Right cardiac atrium (tissue), 5 donors: ENCODE results near the gene VAPA. TPM values are rescaled to one million over a fixed set of nuclear protein-coding genes. Genes with fewer than 3 reads are reported as not detected.
"Not testable (repeated sequence)": the region's sequence is repeated elsewhere in the genome, so short reads cannot be mapped to it uniquely, and the experiment has no call there.

Experiments
- ATAC-seq, 2 donors: fragments of 200-7000 bp; cut with Tn5 transposase; one replicate each; pipeline versions ENCODE4 v1.8.0 to v1.9.1; 2020; ENCODE audit warnings: moderate library complexity in 2 of 2, mild to moderate bottlenecking in 1 of 2
- DNase-seq, 3 donors: peaks; one replicate each; pipeline ENCODE4 v3.0.0-alpha.2; 2020
- H3K27ac ChIP-seq: one replicate; pipeline ENCODE4 v1.5.1; 2013; ENCODE audit warnings: mild to moderate bottlenecking, low read length, control low read depth, moderate library complexity
- H3K27me3 ChIP-seq: one replicate; pipeline ENCODE4 v1.6.1; 2013; ENCODE audit not compliant: control insufficient read depth, insufficient read depth
- H3K4me1 ChIP-seq: one replicate; pipeline ENCODE4 v1.6.1; 2013; ENCODE audit warnings: low read length; ENCODE audit not compliant: control insufficient read depth, insufficient read depth
- H3K4me3 ChIP-seq: one replicate; pipeline ENCODE4 v1.5.1; 2013; ENCODE audit warnings: low read length, control low read depth
- H3K9me3 ChIP-seq: one replicate; pipeline ENCODE4 v1.6.1; 2013; ENCODE audit warnings: low read length; ENCODE audit not compliant: control insufficient read depth
- WGBS: extraction: QIAGEN DNeasy Blood & Tissue Kit; methylation state at CpG from one replicate; pipeline ENCODE4 v1.1.7; 2013; 5-methylcytosine and 5-hydroxymethylcytosine counted together
- intact Hi-C, 4 donors: fragments of 100-400 bp; cut with DNase I; formaldehyde crosslinking; loops; one replicate each; pipeline versions ENCODE4 v1.11.0 to v1.14.0; 2022 to 2023
- polyA plus RNA-seq: library from polyadenylated mRNA; stranded (reverse); fragments of 200-250 nt; gene quantifications from one replicate; pipeline ENCODE4 v1.2.3, GENCODE V29; 2013
- total RNA-seq, 4 donors: library from RNA; stranded (reverse); fragmentation: NEBNext Ultra II Directional; extraction: Animal tissue kit (Norgen Biotek cat#: 25700); gene quantifications; one replicate each; pipeline ENCODE4 v1.2.1, GENCODE V29; 2021
- donor health status: healthy with polysubstance abuse.
- donor health status: DM: no; HTN: yes; CAD: no.
- donor health status: DM: no; HTN: no; CAD: no.
- donor health status: DM: no; HTN: yes; CAD: no; lungs with severe emphysema.
- donor health status: DM: yes; HTN: yes; CAD: no.

VAPA gene
- total and polyA plus RNA-seq, 5 donors: 172 to 206 (median 202) TPM

DNA sequence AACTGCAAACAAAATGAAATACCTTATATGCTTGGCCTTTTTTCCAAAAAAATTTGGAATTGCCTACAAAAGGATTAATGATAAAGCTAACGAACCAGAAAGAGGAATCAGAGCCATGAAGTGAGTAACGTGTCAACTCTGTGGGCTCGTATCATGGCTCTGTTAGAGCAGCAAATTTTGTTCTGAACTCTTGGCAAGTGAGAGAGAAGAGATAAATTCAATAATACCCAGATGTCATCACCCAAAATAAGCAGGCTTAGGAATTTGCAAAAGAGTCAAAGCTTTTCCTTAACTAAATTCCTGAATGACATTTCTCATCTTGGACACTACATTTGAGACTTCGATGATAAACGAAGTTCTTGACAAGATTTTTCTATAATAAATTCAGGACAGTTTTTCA is 23.6 kb upstream of the VAPA start:
- H3K27ac ChIP-seq: no peak overlapping the region
- no peak overlapping the region for H3K4me3 ChIP-seq
- intact Hi-C loops: no loop called here
- DNase-seq (no peak), ATAC-seq (no peak)
- H3K27me3 ChIP-seq: no peaks in the 10 kb centered on the region
- no peaks in the 10 kb centered on the region for H3K9me3 ChIP-seq
- H3K4me1 ChIP-seq: no peaks in the 10 kb centered on the region
- 49% methylated on average over 5 of the region's 5 CpGs for WGBS

DNA sequence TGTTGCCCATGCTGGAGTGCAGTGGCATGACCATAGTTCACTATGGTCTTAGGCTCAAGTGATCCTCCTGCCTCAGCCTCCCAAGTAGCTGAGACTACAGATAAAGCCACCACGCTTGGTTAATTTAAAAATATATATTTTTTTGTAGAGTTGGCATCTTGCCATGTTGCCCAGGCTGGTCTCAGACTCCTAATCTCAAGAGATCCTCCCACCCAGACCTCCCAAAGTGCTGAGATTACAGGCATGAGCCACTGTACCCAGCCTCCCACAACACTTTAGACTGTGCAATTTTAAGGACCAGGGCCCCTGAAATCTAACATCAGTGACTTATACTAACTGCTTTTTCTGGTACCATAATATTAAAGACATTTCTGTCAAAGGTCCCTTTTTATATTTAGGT is 22.9 kb upstream of the VAPA start:
- H3K27ac ChIP-seq: no peak overlapping the region
- no peak overlapping the region for H3K4me3 ChIP-seq
- no peak for ATAC-seq
- no peaks in the 10 kb centered on the region for H3K27me3 ChIP-seq
- no peaks in the 10 kb centered on the region for H3K4me1 ChIP-seq
- no peaks in the 10 kb centered on the region for H3K9me3 ChIP-seq
- intact Hi-C loops: no loop called here
- no peak for DNase-seq
- WGBS: 65% methylated on average over 1 of the region's 1 CpG

DNA sequence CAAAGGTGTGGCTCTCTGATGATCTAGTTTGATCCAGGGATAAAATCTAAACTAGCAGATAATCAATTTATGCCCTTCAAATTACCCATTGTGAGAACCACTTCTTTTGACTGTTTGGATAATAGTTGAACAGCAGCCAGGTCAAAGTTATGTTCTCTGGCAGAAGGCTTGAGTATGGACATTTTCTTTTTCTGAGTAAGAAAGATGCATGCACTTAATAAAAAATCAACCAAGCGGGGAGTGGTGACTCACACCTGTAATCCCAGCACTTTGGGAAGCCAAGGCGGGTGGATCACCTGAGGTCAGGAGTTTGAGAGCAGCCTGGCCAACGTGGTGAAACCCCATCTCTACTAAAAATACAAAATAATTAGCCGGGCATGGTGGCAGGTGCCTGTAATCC is 22.3 kb upstream of the VAPA start:
- H3K4me3 ChIP-seq, DNase-seq, H3K9me3 ChIP-seq, H3K27me3 ChIP-seq, H3K27ac ChIP-seq, intact Hi-C loops, ATAC-seq, H3K4me1 ChIP-seq: not testable (repeated sequence)
- 86% methylated on average over 4 of the region's 4 CpGs for WGBS

DNA sequence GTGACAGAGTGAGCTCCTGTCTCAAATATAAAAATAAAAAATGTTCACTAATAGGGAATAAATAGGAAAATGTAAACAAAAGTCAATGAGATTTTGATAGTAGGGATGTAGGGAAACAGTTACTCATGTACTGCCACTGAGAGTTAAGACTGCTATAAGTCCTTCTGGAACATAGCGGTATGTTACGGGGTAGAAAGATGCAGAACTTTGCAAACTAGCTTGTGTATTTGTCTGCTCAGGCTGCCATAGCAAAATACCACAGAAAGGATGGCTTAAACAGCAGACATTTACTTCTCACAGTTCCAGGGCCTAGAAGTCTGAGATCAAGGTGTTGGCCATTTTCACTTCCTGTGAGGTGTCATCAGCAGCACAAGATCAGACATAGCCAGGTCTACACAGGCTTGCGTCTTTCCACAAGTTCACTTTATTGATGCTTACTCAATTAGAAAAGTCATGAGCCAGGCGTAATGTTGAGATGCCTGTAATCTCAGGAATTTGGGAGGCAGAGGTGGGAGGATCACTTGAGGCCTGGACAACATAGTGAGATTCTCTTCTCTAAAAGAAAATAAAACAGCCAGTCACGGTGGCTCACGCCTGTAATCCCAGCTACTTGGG is 19.3 kb upstream of the VAPA start:
- intact Hi-C loops: no loop called here

DNA sequence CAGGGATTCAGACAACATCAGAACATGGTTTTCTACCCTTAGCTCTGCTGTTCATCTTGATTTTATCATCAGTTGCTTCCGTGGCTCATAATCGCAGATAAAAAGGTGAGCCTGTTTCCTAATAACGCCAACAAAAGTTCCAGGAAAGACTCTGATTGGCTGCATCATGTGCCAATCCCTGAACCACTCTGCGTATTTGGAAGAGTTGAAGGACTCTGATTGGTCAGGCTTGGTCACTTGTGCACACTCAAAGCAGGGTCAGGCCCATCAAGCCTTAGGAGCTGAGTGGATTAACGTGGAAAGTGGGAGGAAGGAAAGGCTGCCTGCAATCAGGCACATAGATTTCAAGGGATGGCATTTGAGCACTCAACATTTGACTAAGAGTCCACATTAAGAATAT is 16.7 kb upstream of the VAPA start:
- no peak for ATAC-seq
- DNase-seq: no peak
- intact Hi-C loops: no loop called here
- WGBS: 97% methylated on average over 5 of the region's 5 CpGs
- no peaks in the 10 kb centered on the region for H3K9me3 ChIP-seq
- H3K27me3 ChIP-seq: no peaks in the 10 kb centered on the region
- no peak overlapping the region for H3K27ac ChIP-seq
- H3K4me1 ChIP-seq: no peaks in the 10 kb centered on the region
- no peak overlapping the region for H3K4me3 ChIP-seq

More for the DNA sequence above, 19.3 kb upstream of the VAPA start:
- no peaks in the 10 kb centered on the region for H3K9me3 ChIP-seq
- ATAC-seq: no peak
- no peak for DNase-seq
- no peaks in the 10 kb centered on the region for H3K4me1 ChIP-seq
- WGBS: 96% methylated on average over 6 of the region's 6 CpGs
- H3K27ac ChIP-seq: no peak overlapping the region
- no peaks in the 10 kb centered on the region for H3K27me3 ChIP-seq
- no peak overlapping the region for H3K4me3 ChIP-seq

DNA sequence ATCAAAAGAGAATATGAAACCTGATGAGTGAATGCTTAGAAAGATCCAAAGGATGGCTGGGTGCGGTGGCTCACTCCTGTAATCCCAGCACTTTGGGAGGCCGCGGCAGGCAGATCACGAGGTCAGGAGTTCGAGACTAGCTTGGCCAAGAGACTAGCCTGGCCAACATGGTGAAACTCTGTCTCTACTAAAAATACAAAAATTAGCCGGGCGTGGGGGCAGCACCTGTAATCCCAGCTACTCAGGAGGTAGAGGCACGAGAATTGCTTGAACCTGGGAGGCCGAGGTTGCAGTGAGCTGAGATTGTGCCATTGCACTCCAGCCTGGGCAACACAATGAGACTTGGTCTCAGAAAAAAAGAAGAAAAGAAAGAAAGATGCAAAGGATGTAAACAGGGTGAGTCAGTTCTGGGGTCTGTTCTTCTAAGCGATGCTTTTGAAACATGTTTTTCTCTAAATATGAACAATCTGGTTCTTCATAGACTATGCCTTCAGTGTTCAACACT is 16.0 kb upstream of the VAPA start:
- ATAC-seq, H3K4me3 ChIP-seq, H3K27ac ChIP-seq, H3K27me3 ChIP-seq, H3K4me1 ChIP-seq, DNase-seq, intact Hi-C loops, H3K9me3 ChIP-seq: not testable (repeated sequence)
- WGBS: 94% methylated on average over 10 of the region's 10 CpGs

DNA sequence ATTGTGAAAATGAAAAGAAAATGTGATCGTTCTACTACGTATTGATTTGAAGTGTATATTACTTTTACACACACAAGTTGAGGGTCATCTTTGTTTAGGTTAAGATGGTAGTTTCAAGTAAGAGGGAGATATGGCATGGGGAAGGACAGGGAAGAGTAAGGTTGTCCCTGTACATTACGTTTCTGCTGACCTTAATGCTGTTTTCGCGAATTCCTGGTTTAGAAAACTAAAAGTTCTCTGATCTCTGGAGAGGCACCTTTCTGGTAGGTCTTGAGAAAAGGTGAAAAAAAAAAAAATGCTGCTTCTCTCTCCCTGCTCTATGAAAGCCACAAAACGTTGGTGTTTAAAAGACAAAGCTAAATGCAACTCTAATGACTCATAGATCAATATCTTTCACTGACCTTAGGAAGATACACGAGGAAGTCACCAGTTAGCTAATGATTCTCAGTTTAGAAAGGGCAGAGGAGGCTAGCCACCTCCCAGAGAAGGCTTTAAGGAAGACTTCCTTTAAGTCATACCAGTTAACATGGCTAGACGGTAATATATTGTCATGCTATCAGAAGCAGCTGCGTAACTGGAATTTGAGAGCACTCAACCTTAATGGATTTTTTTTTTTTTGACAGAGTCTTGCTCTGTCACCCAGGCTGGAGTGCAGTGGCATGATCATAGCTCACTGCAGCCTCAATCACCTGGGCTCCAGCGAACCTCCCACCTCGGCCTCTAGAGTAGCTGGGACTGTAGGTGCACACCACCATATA is 14.8 kb upstream of the VAPA start:
- intact Hi-C loops: no loop called here
- Histone ChIP-seq H3K9me3 (no peaks in the 10 kb centered on the region), H3K4me3 (no peak overlapping the region), H3K4me1 (no peaks in the 10 kb centered on the region), H3K27ac (no peak overlapping the region), H3K27me3 (no peaks in the 10 kb centered on the region)
- no peak for DNase-seq
- WGBS: 78% methylated on average over 11 of the region's 11 CpGs
- ATAC-seq: no peak

DNA sequence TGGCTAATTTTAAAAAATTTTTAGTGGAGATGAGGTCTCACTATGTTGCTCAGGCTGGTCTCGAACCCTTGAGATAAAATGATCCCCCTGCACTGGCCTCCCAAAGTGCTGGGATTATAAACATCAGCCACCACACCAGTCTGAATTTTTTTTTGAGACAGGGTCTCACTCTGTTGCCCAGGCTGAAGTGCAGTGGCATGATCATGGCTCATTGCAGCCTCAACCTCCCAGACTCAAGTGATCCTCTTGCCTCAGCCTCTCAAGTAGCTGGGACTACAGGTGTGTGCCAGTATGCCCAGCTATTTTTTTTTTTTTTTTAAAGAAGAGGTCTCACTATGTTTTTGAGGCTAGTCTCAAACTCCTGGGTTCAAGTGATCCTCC is 14.3 kb upstream of the VAPA start:
- WGBS: 91% methylated on average over 1 of the region's 1 CpG
- H3K27ac ChIP-seq, DNase-seq, intact Hi-C loops, H3K4me3 ChIP-seq, H3K9me3 ChIP-seq, ATAC-seq, H3K27me3 ChIP-seq, H3K4me1 ChIP-seq: not testable (repeated sequence)

DNA sequence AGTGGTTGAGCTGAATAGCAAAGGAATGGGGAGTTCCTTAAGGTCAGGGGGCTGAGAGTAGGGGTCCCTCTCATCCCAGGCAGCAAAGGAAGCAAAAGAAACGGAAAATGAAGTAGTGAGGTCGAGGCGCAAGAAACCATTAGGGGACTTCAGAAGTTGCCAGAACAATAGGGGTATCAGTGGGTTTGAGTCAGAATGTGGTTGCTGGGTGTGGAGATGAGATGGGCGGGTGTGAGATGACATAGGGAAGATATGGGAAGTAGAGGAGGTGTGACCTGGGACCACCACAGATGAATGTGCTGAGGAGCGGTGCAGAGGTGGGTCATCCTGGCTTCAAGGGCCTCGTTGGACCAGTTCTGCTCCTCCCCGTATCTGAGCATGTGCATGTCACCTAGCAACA is 13.1 kb upstream of the VAPA start:
- 95% methylated on average over 7 of the region's 7 CpGs for WGBS
- ATAC-seq (peak in 1 of 2 donors; percentile 23), DNase-seq (no peak)
- Histone ChIP-seq H3K4me3 (no peak overlapping the region), H3K27ac (no peak overlapping the region), H3K4me1 (no peaks in the 10 kb centered on the region), H3K9me3 (no peaks in the 10 kb centered on the region), H3K27me3 (no peaks in the 10 kb centered on the region)
- intact Hi-C loops: no loop called here

DNA sequence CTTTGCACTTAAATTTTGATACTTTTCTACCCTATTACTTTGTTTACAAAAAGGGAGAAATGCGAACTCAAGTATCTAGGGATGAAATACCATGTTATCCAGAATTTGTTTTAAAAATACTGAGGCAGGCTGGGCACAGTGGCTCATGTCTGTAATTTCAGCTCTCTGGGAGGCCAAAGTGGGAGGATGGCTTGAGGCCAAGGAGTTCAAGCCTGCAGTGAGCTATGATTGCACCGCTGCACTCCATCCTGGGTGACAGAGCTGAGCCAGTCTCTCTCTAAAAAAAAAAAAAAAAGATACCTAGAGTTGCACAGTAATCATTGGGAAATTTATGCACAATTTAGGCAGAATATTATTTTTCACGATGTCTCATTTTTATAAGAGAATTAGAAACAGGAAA is 12.4 kb upstream of the VAPA start:
- ATAC-seq: no peak
- peak in 2 of 3 donors; percentile 40 to 59 for DNase-seq
- Histone ChIP-seq H3K27me3 (no peaks in the 10 kb centered on the region), H3K4me1 (no peaks in the 10 kb centered on the region), H3K9me3 (no peaks in the 10 kb centered on the region), H3K4me3 (no peak overlapping the region), H3K27ac (no peak overlapping the region)
- 84% methylated on average over 3 of the region's 3 CpGs for whole genome bisulfite sequencing
- intact Hi-C loops: no loop called here

DNA sequence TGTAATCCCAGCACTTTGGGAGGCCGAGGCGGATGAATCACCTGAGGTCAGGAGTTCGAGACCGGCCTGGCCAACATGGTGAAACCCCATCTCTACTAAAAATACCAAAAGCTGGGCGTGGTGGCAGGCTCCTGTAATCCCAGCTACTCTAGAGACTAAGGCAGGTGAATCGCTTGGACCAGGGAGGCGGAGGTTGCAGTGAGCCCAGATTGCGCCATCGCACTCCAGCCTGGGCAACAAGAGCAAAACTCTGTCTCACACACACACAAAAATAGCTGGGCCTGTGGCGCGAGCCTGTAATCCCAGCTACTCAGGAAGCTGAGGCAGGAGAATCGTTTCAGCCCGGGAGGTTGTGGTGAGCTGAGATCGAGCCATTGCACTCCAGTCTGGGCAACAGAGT is 11.6 kb upstream of the VAPA start:
- ATAC-seq, H3K4me3 ChIP-seq, DNase-seq, H3K27me3 ChIP-seq, intact Hi-C loops, H3K9me3 ChIP-seq, H3K27ac ChIP-seq, H3K4me1 ChIP-seq: not testable (repeated sequence)
- 96% methylated on average over 14 of the region's 14 CpGs for WGBS
